NCI-H2227 (cell line): Measurements from ENCODE around the gene CST5.
"Not testable (repeated sequence)": the region's sequence is repeated elsewhere in the genome, so short reads cannot be mapped to it uniquely, and the experiment has no call there.

Experiments
- DNase-seq: peaks from one replicate; lab custom pipeline; 2025; ENCODE audit not compliant: unreplicated experiment; lab: John Stamatoyannopoulos, UW

Gene CST5

GRCh38 chr20:23890867-23891266 lies 11.3 kb upstream of the CST5 start:
- DNase-seq: not testable (repeated sequence)

GRCh38 chr20:23889775-23890187 lies 10.2 kb upstream of the CST5 start:
- no peak for DNase-seq

GRCh38 chr20:23887856-23888255 lies 8.3 kb upstream of the CST5 start:
- DNase-seq: no peak

GRCh38 chr20:23884771-23885162 lies 5.2 kb upstream of the CST5 start:
- DNase-seq: no peak

GRCh38 chr20:23884136-23884770 lies 4.7 kb upstream of the CST5 start:
- no peak for DNase-seq

GRCh38 chr20:23881371-23881770 lies 1.8 kb upstream of the CST5 start:
- DNase-seq: no peak

GRCh38 chr20:23880417-23880816 lies 869 bp upstream of the CST5 start:
- DNase-seq: no peak

- no peak for DNase-seq
These were observed 345 bp upstream of the CST5 start for GRCh38 chr20:23879811-23880374.

- DNase-seq: no peak
These were observed 761 bp downstream of the CST5 start for GRCh38 chr20:23878787-23879186.

- not testable (repeated sequence) for DNase-seq
These were observed 1.5 kb downstream of the CST5 start for GRCh38 chr20:23878016-23878542.

- DNase-seq: no peak
These were observed 2.0 kb downstream of the CST5 start for GRCh38 chr20:23877524-23877923.

GRCh38 chr20:23875606-23876237 lies 3.8 kb downstream of the CST5 start:
- DNase-seq: no peak

GRCh38 chr20:23874747-23875146 lies 4.8 kb downstream of the CST5 start:
- DNase-seq: no peak

GRCh38 chr20:23873370-23874015 lies 6.1 kb downstream of the CST5 start:
- DNase-seq: no peak

- no peak for DNase-seq
These were observed 7.5 kb downstream of the CST5 start for GRCh38 chr20:23872065-23872464.

- DNase-seq: no peak
These were observed 9.1 kb downstream of the CST5 start for GRCh38 chr20:23870461-23870860.

GRCh38 chr20:23869520-23869919 lies 10.0 kb downstream of the CST5 start:
- DNase-seq: no peak

GRCh38 chr20:23868321-23868720 lies 11.2 kb downstream of the CST5 start:
- no peak for DNase-seq

- no peak for DNase-seq
These were observed 12.3 kb downstream of the CST5 start for GRCh38 chr20:23867152-23867776.

- DNase-seq: not testable (repeated sequence)
These were observed 18.8 kb downstream of the CST5 start for GRCh38 chr20:23860771-23861170.

GRCh38 chr20:23857962-23858595 lies 21.5 kb downstream of the CST5 start:
- no peak for DNase-seq
